Neuronal stem cell (in vitro differentiated cells): ENCODE data around the gene IL1RAPL2.

Experiments used
- DNase-seq: peaks from one replicate; pipeline ENCODE4 v3.0.0-alpha.2; 2013; ENCODE audit warnings: low spot score
- H2AFZ ChIP-seq: one replicate; pipeline ENCODE4 v1.6.1; 2013; ENCODE audit warnings: mild to moderate bottlenecking, low read length, inconsistent platforms
- H2AK5ac ChIP-seq: 2 replicates; pipeline ENCODE4 v1.6.1; 2013; ENCODE audit warnings: low read depth, mild to moderate bottlenecking, inconsistent platforms, low read length, moderate library complexity, mixed read lengths
- H2BK120ac ChIP-seq: 2 replicates; pipeline ENCODE4 v1.6.1; 2013; ENCODE audit warnings: low read depth, mild to moderate bottlenecking, inconsistent platforms, low read length, moderate library complexity, mixed read lengths
- H2BK12ac ChIP-seq: one replicate; pipeline ENCODE4 v1.6.1; 2013; ENCODE audit warnings: low read length, inconsistent platforms
- H2BK15ac ChIP-seq: 2 replicates; pipeline ENCODE4 v1.6.1; 2013; ENCODE audit warnings: mild to moderate bottlenecking, low read length, inconsistent platforms, mixed read lengths
- H2BK5ac ChIP-seq: one replicate; pipeline ENCODE4 v1.6.1; 2013; ENCODE audit warnings: inconsistent platforms, mild to moderate bottlenecking, low read length, moderate library complexity
- H3K14ac ChIP-seq: one replicate; pipeline ENCODE4 v1.6.1; 2013; ENCODE audit warnings: low read length, inconsistent platforms
- H3K18ac ChIP-seq: 2 replicates; pipeline ENCODE4 v1.6.1; 2013; ENCODE audit warnings: low read length, inconsistent platforms
- H3K23ac ChIP-seq: 2 replicates; pipeline ENCODE4 v1.6.1; 2013; ENCODE audit warnings: low read depth, mild to moderate bottlenecking, mixed read lengths, low read length, inconsistent platforms; ENCODE audit not compliant: poor library complexity
- H3K27ac ChIP-seq: replicated peaks from 3 replicates; pipeline ENCODE4 v1.5.1; 2013; ENCODE audit warnings: low read length, inconsistent platforms
- H3K27me3 ChIP-seq, 3 experiments: 2 replicates each; pipeline ENCODE4 v1.6.1; 2013; ENCODE audit warnings: low read length in 3 of 3, mild to moderate bottlenecking in 2 of 3, inconsistent platforms in 1 of 3, low read depth in 1 of 3, mixed read lengths in 1 of 3, moderate library complexity in 1 of 3; ENCODE audit not compliant: control insufficient read depth in 3 of 3, insufficient read depth in 3 of 3
- H3K36me3 ChIP-seq, 2 donors: replicated peaks in 1 of 2; 2 replicates each; pipeline ENCODE4 v1.6.1; 2013; ENCODE audit warnings: low read length in 2 of 2; ENCODE audit not compliant: control insufficient read depth in 2 of 2, insufficient read depth in 2 of 2
- H3K4ac ChIP-seq: 2 replicates; pipeline ENCODE4 v1.6.1; 2013; ENCODE audit warnings: inconsistent platforms, mild to moderate bottlenecking, low read length, moderate library complexity
- H3K4me1 ChIP-seq, 2 donors: 1 replicate in 1 of 2; 2 replicates in 1 of 2; pipeline ENCODE4 v1.6.1; 2013; ENCODE audit warnings: low read length in 2 of 2, low read depth in 1 of 2; ENCODE audit not compliant: control insufficient read depth in 2 of 2, insufficient read depth in 1 of 2
- H3K4me2 ChIP-seq: one replicate; pipeline ENCODE4 v1.6.1; 2013; ENCODE audit warnings: mild to moderate bottlenecking, low read length, inconsistent platforms; ENCODE audit not compliant: insufficient read depth, poor library complexity, severe bottlenecking
- H3K4me3 ChIP-seq, 2 donors: 2 replicates each; pipeline ENCODE4 v1.5.1; 2013; ENCODE audit warnings: low read length in 2 of 2, mild to moderate bottlenecking in 2 of 2, inconsistent platforms in 1 of 2, moderate library complexity in 1 of 2
- H3K79me1 ChIP-seq: one replicate; pipeline ENCODE4 v1.6.1; 2013; ENCODE audit warnings: low read depth, mild to moderate bottlenecking, inconsistent platforms, low read length, moderate library complexity
- H3K9ac ChIP-seq: one replicate; pipeline ENCODE4 v1.6.1; 2013; ENCODE audit warnings: mild to moderate bottlenecking, low read depth, low read length, inconsistent platforms; ENCODE audit not compliant: poor library complexity
- H3K9me3 ChIP-seq, 2 donors: replicated peaks in 1 of 2; 2 replicates each; pipeline versions ENCODE3 to v1.6.1; 2013; ENCODE audit warnings: low read length in 2 of 2, mild to moderate bottlenecking in 2 of 2, inconsistent platforms in 1 of 2, low read depth in 1 of 2, mixed read lengths in 1 of 2, moderate library complexity in 1 of 2; ENCODE audit not compliant: control insufficient read depth in 2 of 2, insufficient read depth in 1 of 2
- H4K8ac ChIP-seq: one replicate; pipeline ENCODE4 v1.6.1; 2013; ENCODE audit warnings: low read depth, mild to moderate bottlenecking, inconsistent platforms, low read length, moderate library complexity
- H4K91ac ChIP-seq: one replicate; pipeline ENCODE4 v1.6.1; 2013; ENCODE audit warnings: low read length, low read depth, mild to moderate bottlenecking, inconsistent platforms; ENCODE audit not compliant: poor library complexity
- WGBS, 2 donors: extraction: QIAGEN DNeasy Blood & Tissue Kit; methylation state at CpG; one replicate each; pipeline ENCODE4 v1.1.7; 2013; ENCODE audit warnings: missing lambda C conversion rate in 2 of 2, mixed read lengths in 1 of 2; ENCODE audit not compliant: insufficient read length in 2 of 2, insufficient replicate concordance in 1 of 2; ENCODE audit errors: extremely low coverage in 2 of 2; 5-methylcytosine and 5-hydroxymethylcytosine counted together

The IL1RAPL2 gene

GRCh38 chrX:104929324-104929723, 363.3 kb downstream of the IL1RAPL2 start:
- H3K36me3 ChIP-seq: no peaks in the 10 kb centered on the region
- peaks cover 0 to 2% (median 0%) of the 10 kb centered on the region in 3 experiments for H3K27me3 ChIP-seq
- no peak overlapping the region for H3K4ac ChIP-seq
- no peak overlapping the region for H3K4me3 ChIP-seq
- no peak overlapping the region for H3K9ac ChIP-seq
- no peak overlapping the region for H3K27ac ChIP-seq
- H3K14ac ChIP-seq: no peak overlapping the region
- H2AK5ac ChIP-seq: no peak overlapping the region
- no peak for DNase-seq
- no peak overlapping the region for H2BK120ac ChIP-seq
- no peak overlapping the region for H3K18ac ChIP-seq
- WGBS, 2 donors: no CpG with 5 or more reads among the region's 2 CpGs
- H4K91ac ChIP-seq: no peak overlapping the region
- H2BK12ac ChIP-seq: no peak overlapping the region
- no peak overlapping the region for H2AFZ ChIP-seq
- H3K9me3 ChIP-seq: no peaks in the 10 kb centered on the region
- H2BK5ac ChIP-seq: no peak overlapping the region
- H3K4me2 ChIP-seq: no peak overlapping the region
- H4K8ac ChIP-seq: no peak overlapping the region
- no peak overlapping the region for H2BK15ac ChIP-seq
- no peaks in the 10 kb centered on the region for H3K4me1 ChIP-seq
- no peak overlapping the region for H3K23ac ChIP-seq
- H3K79me1 ChIP-seq: no peaks in the 10 kb centered on the region

- H3K79me1 ChIP-seq: no peaks in the 10 kb centered on the region
- no peak overlapping the region for H3K18ac ChIP-seq
- no peak overlapping the region for H3K4ac ChIP-seq
- H2AK5ac ChIP-seq: no peak overlapping the region
- H3K9ac ChIP-seq: no peak overlapping the region
- no peak overlapping the region for H3K14ac ChIP-seq
- peaks cover 0 to 2% (median 0%) of the 10 kb centered on the region in 3 experiments for H3K27me3 ChIP-seq
- no peak overlapping the region for H2BK15ac ChIP-seq
- no peaks in the 10 kb centered on the region for H3K36me3 ChIP-seq
- no peaks in the 10 kb centered on the region for H3K4me1 ChIP-seq
- no CpG with 5 or more reads among the region's 2 CpGs for WGBS, 2 donors
- H3K27ac ChIP-seq: no peak overlapping the region
- H3K4me2 ChIP-seq: no peak overlapping the region
- H2BK120ac ChIP-seq: no peak overlapping the region
- H4K8ac ChIP-seq: no peak overlapping the region
- no peak overlapping the region for H2AFZ ChIP-seq
- H2BK5ac ChIP-seq: no peak overlapping the region
- H3K23ac ChIP-seq: no peak overlapping the region
- DNase-seq: no peak
- no peak overlapping the region for H2BK12ac ChIP-seq
- H3K9me3 ChIP-seq: no peaks in the 10 kb centered on the region
- H3K4me3 ChIP-seq: no peak overlapping the region
- no peak overlapping the region for H4K91ac ChIP-seq
Observed at GRCh38 chrX:104935581-104935980, 369.6 kb downstream of the IL1RAPL2 start.

- H3K4me2 ChIP-seq: no peak overlapping the region
- no peak overlapping the region for H4K8ac ChIP-seq
- H2BK12ac ChIP-seq: no peak overlapping the region
- no peak overlapping the region for H3K4ac ChIP-seq
- H2AFZ ChIP-seq: no peak overlapping the region
- no peaks in the 10 kb centered on the region for H3K27me3 ChIP-seq
- no peaks in the 10 kb centered on the region for H3K9me3 ChIP-seq
- H3K27ac ChIP-seq: no peak overlapping the region
- H4K91ac ChIP-seq: no peak overlapping the region
- no peak overlapping the region for H2BK5ac ChIP-seq
- no peak overlapping the region for H2AK5ac ChIP-seq
- H3K4me3 ChIP-seq: no peak overlapping the region
- DNase-seq: no peak
- H3K4me1 ChIP-seq: no peaks in the 10 kb centered on the region
- no peak overlapping the region for H3K23ac ChIP-seq
- no peak overlapping the region for H3K14ac ChIP-seq
- H3K36me3 ChIP-seq: no peaks in the 10 kb centered on the region
- no peaks in the 10 kb centered on the region for H3K79me1 ChIP-seq
- H2BK120ac ChIP-seq: no peak overlapping the region
- H3K9ac ChIP-seq: no peak overlapping the region
- no peak overlapping the region for H2BK15ac ChIP-seq
- H3K18ac ChIP-seq: no peak overlapping the region
Observed at GRCh38 chrX:104953251-104953650, 387.3 kb downstream of the IL1RAPL2 start.

GRCh38 chrX:104961926-104962325, 395.9 kb downstream of the IL1RAPL2 start:
- H3K14ac ChIP-seq: no peak overlapping the region
- H4K91ac ChIP-seq: no peak overlapping the region

More at GRCh38 chrX:104961926-104962325, 395.9 kb downstream of the IL1RAPL2 start:
- WGBS, 2 donors: no CpG with 5 or more reads among the region's 1 CpG
- Histone ChIP-seq H3K36me3 (no peaks in the 10 kb centered on the region), H3K4me2 (no peak overlapping the region), H4K8ac (no peak overlapping the region), H3K27ac (no peak overlapping the region), H3K27me3 (no peaks in the 10 kb centered on the region), H3K9me3 (no peaks in the 10 kb centered on the region), H3K23ac (no peak overlapping the region), H3K4ac (no peak overlapping the region), H3K4me1 (no peaks in the 10 kb centered on the region), H2AK5ac (no peak overlapping the region), H2BK15ac (no peak overlapping the region), H3K9ac (no peak overlapping the region), H2BK5ac (no peak overlapping the region), H2BK120ac (no peak overlapping the region), H3K79me1 (no peaks in the 10 kb centered on the region), H3K18ac (no peak overlapping the region), H3K4me3 (no peak overlapping the region), H2AFZ (no peak overlapping the region), H2BK12ac (no peak overlapping the region)
- no peak for DNase-seq
